Eye (tissue), 1 donor: ENCODE results near the gene CIAO3.

Experiments
- DNase-seq: peaks from one replicate; pipeline ENCODE4 v3.0.0-alpha.2; 2015

The CIAO3 gene

DNA sequence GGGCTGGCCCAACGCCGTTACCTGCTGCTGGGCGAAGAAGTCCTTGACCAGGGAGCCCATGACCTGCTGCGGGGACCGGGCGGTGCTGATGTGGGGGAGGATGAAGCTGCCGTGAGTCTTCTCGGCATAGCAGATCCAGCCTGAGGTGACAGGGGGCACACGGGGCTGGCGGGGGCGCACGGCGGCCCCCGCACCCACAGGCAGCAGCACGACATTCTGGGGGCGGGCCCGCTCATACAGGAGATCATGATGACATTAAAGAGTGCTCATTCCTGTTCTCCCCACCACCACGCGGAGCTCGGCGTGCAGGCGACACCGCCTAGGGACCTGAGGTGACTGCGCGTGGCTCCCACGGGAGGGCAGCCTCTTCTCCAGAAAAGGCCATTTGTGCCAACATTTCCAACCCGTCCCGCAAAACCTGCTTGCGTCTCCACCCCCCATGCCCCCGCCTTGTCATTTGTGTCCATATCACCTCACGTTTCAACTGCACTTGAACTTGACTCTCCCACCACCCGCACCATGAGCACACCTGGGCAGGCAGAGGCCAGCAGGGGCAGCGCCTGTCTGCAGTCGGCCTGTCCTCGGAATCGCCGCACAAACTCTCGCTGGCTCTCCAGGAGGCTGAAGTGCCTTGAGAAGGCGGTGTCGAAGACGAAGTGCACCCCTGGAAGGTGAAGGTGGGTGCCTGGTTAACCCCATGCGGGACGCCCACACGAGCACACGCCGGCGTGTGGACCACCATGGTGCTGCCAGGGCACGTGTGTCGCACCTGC lies 6.4 kb downstream of the CIAO3 start:
- DNase-seq, result no peak

DNA sequence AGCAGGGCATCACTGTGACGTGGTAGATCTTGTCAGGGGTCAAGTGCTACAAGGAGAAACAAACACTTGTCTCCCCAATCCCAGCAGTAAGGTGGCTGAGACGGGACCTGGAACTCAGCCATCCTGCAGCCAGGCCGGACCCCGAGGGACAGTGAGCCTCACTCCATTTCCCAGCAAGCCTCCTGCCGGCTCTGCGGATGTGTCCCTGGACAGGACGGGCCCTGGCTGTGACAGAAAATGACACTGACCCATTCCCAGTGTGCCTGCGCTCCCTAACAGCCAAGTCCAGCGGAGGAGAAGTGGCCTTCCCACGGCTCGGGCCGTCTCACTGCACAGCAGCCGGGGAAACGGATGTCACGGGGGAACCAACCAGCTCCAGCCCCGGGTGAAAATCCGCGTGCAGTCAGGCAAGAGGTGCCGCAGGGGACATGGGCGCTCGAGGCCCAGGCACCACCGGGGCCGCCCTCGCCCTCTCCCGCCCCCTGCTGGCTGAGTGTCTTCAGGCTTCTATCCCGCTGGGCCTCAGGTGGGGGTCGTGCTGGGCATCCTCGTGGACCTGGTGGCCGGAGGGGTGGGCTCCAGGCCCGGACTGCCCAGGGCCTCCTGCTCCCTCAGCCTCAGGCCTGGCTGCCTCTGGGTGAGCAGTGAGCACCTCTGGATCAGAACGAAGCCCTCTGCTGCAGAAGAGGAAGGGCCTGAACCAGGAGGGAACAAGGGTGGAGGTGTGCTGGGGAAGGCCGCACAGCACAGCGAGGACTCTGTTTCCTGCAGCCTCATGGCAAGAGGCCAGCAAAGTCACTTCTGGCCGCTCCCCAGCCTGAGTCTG lies 7.2 kb downstream of the CIAO3 start:
- no peak for DNase-seq

DNA sequence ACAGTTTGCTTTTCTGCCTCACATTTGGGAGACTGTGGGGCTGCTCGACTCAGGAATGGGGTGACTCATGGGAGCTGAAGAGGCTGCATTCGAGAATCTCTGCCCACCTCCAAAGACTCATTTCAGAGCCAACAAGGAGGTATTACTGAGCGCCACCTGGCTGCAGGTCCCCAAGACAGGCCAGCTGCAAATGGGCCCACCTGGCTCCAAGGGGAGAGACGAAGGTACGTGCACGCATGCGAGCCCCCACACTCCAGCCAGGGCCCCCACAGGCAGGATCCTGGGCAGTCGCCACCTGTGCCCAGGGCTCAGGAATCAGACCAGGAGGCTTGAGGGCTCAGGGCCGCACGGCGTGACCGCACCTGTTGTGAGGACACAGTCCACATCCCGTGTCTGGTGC lies 7.9 kb downstream of the CIAO3 start:
- DNase-seq, result no peak

DNA sequence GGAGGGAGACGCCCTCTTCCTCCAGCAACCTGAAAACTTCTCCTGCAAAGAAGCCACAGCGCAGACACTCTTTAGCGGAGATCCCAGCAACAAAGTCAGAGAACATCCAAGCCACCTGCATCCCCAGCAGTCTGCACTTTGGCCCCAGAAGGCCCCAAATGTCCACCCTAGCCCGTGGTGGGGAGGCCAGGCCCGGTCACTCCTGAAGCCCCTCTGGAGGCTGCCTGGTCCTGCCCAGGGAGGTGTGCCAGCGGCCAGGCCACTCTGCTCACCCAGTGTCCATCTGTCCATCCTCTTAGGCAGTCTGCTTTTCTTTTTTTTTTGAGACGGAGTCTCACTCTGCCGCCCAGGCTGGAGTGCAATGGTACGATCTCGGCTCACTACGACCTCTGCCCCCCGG lies 8.5 kb downstream of the CIAO3 start:
- DNase-seq, result no peak

DNA sequence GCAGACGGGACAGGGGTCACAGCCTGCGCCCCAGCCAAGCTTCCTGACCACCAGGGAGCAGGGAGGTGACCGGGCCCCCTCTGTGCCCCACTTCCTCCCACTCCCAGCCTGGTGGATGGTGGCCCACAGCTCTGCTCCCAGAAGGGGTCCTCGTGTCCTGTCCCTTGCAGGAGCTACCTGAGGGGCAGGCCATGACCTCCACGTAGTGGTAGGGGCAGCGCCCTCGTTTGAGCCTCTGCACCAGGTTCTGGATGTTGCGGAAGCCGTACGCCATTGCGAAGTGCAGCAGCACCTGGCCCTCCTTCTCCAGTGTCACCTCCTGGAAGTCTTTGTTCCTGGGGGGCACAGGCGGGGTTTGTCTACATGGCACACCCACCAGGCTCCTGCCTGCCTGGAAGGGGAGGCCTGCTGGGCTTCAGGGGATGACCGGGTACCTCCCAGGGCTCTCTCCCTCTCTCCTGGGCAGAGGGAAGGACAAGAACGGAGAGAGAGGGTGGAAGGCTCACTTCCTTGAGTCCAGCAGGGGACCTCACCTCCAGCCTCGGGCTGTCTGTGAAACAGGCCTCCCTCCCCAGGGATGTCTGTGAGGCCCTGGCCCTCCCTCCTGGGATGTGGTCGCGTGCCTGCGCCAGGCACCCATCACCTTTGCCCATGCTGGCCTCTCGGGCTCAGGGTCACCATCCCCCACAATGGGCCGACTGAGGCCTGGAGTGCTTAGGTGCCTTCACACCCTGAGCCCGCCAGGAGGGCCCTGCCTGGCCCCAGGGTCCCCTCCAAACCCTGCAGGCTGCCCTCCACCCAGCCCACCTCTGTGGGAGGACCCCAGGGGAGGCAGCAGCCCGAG lies 9.9 kb downstream of the CIAO3 start:
- no peak for DNase-seq

DNA sequence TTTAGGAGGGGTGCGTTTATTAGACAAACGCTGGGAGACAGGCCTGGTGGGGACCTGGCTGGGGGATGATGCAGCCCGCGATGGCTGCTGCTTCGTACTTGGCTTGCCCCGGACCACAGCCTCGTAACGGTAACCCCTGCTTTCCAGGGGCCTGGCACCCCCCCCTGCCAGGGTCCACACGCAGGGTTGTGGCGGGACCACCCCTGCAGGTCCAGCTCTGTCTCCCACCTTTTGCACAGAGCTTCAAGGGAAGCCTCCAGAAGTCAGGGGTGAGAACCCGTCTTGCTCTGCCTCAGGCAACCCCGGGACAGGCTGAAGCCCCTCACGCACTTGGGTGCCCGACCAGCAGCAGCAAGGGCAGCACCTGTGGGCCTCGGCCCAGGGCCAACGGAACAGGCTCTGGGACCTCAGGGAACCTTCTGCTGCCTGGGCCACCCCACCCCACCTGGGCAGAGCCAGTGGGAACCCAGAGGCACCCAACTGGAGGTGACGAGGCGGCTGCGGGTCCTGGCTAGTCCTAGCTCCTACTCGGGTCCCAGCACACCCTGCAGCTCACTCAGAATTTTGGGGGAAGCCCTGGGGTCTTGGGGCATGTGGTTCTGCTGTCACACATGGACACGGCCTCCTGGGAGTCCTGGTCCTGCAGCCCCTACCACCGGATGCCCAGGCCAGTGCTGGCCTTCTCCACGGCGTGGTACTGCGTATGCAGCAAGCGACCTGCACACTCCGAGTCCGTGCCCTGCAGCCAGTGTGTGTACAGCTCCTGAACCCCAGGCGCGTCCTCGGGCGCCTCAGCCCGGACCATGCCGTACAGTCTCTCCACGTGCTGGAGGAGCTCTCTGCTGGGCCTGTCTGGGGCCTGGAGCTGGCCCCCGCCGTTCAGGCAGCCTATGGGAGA lies 10.8 kb downstream of the CIAO3 start:
- no peak for DNase-seq

DNA sequence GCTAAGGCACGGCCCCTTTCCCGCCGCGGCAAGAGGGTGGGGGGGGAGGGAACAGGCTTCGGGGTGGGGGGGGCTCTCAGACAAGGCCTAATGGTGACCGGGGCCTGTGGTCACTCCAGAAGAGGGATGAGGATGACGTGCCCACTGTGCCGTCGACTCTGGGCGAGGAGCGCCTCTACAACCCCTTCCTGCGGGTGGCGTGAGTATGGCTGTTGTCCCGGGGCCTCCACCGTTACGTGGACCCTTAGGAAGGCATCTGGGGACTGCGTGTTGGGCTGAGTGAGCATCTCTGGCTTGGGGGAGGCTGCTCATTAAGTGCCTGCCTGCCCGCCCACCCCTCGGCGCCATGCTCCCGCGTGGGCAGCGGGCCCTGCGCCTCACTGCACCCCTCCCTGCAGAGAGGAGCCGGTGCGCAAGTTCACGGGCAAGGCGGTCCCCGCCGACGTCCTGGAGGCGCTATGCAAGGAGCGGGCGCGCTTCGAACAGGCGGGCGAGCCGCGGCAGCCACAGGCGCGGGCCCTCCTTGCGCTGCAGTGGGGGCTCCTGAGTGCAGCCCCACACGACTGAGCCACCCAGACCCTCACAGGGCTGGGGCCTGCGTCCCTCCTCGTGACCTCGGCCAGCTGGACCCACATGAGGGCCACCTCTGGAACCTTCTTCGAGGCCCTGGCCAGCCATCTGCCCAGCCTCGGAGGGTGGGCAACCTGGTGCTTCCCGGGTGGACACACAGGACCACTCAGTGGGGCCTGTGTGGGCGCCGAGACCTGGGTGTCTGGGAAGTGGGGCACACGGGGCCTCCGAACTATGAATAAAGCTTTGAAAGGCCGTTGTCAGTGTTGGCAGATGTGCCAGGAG lies 11.7 kb downstream of the CIAO3 start:
- no peak for DNase-seq

DNA sequence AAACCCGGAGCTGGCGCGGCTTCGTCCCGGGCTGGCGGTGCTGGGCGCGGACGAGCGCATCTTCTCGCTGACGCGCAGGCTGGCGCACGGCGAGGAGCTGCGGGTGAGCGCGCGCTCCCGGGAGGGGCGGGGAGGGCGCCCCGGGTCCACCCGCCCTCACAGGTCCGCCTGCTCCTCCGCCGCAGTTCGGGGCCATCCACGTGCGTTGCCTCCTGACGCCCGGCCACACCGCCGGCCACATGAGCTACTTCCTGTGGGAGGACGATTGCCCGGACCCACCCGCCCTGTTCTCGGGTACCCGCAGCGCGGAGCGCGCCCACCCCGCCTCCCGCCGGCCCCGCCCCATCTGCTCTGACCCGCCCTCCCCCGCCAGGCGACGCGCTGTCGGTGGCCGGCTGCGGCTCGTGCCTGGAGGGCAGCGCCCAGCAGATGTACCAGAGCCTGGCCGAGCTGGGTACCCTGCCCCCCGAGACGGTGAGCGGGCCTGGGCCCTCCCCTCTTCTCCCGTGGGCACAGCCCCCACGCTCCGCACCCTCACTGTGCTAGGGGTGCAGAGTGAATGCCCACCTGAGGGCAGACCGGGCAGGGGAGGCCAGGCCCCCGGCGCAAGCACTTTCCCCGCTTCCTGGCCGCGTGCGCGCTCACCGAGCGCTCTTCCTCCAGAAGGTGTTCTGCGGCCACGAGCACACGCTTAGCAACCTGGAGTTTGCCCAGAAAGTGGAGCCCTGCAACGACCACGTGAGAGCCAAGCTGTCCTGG lies 12.5 kb downstream of the CIAO3 start:
- DNase-seq, result peak; percentile 70

DNA sequence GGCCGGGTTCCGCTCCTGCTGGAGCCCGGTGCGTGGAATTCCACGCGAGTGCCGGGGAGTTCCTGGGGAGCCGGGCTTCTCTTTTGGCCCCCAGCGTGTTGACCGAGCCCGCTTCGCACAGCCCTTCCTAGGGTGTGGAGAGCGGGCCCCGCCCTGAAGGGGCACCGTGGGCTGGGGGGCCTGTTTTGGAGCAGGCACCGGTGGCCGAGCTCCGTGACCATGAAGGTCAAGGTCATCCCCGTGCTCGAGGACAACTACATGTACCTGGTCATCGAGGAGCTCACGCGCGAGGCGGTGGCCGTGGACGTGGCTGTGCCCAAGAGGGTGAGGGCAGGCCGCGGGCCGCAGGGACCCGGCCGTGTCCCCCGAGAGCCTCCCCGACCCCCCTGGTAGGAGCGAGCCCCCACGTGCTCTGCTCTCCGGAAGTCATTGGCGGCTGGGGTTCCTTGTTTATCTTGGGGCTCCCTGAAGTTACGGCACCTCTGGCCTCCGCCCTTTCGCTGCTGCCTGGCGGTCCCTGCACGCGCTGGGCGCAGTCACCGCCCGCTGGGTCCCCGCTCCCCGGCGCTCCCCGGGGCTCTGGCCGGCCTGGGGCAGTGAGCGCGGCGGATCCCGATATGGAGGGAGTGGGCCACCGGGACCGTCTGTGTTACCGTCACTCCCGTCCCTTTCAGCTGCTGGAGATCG lies 13.4 kb downstream of the CIAO3 start:
- DNase-seq, result peak; percentile 52

DNA sequence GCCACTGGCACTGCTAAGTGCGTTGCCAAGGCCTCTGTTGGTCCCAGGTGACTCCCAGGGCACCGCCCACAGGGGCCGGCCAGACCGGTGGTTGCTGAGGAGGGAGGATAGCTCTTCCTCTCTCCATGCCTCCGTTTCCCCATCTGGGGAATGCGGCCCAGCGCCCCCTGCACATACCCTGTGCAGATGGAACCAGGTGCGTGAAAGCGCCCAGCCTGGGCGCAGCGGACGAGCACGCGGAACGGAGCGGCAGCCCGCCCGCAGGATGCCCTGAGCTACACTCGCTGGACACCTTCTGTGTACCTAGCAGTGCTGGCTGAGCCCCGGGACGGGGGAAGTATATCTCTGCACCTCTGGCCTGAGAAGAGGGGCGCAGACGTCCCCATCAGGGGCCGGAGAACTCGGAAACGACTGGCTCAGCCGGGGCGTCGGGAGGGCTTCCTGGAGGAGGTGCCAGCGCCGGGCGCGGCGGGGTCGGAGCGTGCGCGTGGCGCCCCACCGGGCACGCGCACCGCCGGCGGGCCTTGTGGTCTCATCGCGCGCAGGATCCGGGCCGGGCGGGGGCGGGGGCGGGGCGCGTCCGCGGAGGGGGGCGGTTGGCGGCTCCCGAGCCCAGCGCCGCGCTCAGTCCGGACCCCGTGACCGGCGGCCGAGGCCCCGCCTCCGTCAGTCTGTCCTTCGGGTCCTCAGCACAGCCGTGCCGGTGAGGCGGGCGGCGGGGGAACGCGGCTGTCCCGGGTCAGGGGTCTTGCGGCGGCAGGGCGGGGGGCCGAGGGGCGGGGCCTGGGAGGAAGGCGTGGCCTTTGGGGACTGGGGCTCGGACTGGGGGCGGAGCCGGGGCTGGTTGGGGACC lies 14.1 kb downstream of the CIAO3 start, which contains the start of the genes CCDC78 and HAGHL:
Gene CCDC78, minus strand, starts transcription at position 6 of the 853 bp plus-strand sequence. CDS start 76 bp downstream, outside the sequence.
Gene HAGHL, plus strand, starts transcription at position 669 of the 853 bp plus-strand sequence. CDS start 404 bp downstream, outside the sequence.
- DNase-seq, result peak; percentile 67

DNA sequence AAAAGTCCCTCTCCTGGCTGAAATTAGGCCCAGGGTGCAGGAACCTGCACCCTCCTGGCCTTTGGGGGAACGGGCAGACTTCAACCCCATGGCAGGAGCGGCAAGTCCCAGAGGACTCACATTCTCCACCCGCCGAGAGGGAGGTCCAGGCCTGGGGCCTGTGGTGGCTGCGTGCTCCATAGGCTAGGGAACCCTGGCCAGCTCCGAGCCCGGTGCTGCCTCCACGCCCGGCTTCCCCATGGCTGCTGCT lies 14.7 kb downstream of the CIAO3 start:
- no peak for DNase-seq

DNA sequence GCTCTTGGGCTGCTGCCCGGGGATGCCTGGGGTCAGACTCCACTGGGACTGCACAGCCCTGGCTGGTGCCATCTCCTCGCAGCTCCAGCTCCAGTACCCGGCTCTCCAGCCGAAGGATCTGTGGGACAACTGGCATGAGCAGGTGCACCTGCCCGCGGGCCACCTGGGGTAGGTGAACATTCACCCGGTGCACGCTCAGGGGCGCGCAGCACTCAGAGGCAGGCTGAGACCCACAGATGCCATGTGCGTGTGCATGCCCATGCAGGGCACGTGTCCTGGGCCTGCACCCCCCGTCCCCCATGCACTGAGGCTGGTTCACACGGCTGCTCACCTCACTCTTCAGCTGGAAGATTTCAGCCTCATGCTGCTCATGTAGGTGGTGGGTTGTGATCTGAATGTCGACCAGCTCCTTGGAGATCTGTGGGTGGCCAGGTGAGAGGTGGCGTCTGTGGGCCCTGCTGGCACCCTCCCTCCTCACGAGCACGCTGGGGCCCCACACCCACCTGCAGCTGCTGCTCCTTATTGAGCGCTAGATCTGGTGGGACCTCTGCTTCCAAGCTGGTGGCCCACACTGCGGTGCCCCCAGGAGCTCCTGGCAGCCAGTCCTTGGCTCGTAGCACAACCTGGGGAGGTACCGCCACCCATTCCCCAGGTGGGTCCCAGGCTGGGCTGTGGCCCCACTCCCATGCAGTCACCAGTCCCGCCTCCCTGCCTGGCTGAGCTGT lies 15.2 kb downstream of the CIAO3 start:
- DNase-seq, result no peak

DNA sequence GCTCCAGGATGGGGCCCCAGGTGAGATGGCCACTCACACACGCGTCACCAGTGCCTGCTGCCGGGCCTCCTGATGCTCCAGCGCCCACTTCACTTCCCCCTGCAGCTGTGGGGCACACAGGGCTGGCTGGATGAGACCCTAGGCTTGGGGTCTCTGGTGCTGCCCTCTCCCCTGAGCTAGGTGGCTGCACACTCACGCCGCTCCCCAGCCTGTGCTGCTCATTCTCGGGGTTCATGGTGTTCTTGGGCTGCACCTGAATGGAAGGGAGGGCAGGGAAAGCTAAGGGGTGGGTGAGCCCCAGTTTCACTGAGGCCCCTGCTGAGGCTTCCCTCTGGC lies 15.8 kb downstream of the CIAO3 start:
- no peak for DNase-seq

DNA sequence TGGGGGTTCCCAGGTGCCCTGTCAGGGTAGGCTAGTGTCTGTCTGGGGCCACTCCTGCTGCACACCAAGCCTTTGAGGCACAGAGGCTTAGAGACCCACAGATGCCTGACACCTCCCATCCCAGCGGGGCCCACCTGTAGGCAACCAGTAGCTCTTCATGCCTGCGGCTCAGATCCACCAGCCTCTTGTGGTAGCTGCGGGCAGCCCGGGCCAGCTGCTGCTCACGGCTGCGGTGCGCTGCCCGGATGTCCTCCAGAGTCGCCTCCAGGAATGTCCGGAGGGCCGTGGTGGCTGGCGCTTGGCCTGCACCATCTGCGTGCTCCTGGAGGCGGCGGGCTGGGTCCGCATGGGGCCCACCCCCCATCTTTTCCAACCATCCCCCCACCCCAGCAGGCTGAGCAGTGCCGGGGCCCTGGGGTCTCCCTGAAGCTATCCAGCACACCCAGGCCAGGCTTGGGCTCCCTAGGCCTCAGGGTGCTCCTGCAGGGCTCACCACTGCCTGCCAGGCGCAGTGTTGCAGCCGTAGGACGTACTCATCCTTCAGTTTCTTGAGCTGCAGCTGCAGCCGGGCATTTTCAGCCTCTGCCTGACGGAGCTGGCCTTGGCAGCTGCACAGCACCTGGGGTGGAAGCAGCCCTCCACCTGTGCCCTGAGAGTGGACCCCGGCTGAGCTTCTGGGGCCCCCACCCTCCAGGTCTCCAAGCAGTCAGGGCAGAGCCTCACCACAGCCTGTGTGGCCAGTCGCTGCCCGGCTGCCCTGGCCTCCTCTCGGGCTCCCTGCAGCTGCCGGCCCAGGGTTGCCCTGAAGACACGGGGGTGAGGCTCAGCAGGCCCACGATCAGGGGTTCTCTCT lies 16.4 kb downstream of the CIAO3 start:
- peak; percentile 1 for DNase-seq

DNA sequence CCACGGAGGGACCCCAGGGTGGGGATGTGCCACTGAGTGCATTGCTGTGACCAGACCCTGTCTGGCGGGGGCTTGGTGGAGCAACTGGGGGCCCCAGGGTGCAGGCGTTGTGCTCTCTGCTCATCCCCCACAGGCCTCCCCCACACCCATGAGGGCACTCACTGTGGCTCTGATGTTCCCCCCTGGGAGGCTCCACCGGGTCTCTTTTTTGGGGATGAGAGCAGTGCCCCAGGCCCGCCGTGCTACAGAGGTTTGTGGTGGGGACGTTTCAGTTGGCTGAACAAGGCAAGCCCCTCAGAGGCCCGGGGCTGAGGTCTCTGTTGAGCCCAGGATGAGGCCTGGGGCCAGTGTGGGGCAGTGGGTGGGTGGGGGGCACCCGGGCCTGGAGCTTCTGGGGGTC lies 17.1 kb downstream of the CIAO3 start:
- no peak for DNase-seq

DNA sequence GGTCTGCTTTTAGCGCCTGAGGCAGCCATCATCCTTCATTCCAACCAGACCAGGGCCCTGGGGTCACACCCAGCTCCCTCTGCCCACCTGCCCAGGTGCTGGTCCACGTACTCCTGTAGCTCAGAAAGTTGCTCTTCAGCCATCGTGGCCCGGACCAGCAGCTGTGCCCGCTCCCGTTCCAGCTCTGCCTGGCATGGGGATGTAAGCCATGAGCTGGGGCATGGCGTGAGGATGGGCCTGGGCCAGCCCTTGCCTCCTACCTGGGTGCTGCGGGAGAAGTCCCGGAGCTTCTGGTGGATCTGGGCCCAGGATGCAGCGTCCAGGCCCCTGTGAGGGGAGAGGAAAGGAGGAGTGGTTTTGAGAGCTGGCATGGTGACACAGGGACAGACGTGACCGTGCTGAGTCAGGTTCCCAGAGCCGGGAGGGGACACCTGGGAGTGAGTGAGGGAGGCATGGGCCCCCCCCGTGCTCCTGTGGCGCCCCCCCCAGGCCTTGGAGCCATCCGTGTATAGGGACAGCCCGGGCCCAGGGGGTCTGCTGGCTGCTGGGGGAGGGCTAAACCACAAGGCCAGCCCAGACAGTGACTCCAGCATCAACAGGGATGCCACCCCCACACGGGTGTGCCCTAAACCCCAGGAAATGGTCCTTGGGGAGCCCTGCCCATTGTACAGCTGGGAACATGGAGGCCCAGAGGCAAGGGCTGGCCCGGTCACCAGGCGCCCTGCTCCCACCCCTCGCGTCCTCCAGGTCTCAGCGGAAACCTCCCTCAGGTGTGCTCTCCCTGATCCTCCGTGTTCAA lies 17.8 kb downstream of the CIAO3 start:
- DNase-seq, result peak; percentile 1
